COLO829 (cell line): ENCODE measurements around the gene KERA.
"Not testable (repeated sequence)": the region's sequence is repeated elsewhere in the genome, so short reads cannot be mapped to it uniquely, and the experiment has no call there.

Experiments
- DNase-seq: peaks from one replicate; pipeline ENCODE4 v3.0.0; 2012; ENCODE audit warnings: low spot score

The KERA gene, protein sequence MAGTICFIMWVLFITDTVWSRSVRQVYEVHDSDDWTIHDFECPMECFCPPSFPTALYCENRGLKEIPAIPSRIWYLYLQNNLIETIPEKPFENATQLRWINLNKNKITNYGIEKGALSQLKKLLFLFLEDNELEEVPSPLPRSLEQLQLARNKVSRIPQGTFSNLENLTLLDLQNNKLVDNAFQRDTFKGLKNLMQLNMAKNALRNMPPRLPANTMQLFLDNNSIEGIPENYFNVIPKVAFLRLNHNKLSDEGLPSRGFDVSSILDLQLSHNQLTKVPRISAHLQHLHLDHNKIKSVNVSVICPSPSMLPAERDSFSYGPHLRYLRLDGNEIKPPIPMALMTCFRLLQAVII

DNA sequence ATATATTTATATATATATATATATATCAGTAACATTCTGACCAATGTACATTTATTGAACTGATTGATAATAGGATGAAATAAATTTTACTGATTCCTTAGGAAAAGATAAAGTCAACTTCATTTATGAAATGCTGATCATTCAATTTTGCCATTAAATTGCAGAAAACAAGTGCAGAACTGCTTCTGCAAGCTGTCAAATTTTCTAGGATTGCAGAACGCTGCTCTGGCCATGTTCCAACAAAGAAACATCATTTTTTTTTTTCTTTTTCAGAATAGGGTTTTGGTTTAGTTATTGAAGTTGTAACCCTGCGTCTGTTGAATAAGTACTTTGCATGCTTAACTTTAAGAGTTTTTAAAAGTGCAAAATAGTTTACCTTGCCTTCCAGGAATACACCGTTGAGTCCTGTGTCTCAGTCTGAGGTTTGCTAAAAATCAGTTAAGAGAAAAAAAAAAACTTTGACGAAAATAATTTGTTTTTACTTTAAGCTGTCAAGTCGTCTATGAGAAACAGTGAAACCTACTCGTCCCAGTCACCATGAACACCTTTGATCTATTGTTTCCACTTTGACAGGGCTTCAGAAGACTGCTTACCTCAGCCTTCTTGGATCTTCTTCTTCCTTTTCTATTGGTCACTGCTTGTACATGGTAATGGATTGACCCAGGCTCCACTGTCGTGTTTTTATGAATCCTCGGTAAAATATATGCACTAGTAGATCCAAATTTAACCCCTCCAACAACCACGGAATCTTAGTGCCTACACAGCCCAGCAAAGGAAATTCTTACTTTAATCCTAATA, at the start of gene KERA:
KERA (minus strand) TSS at position 657 of the 798 bp plus-strand sequence. CDS start 1,743 bp downstream, outside the sequence.
- DNase-seq = no peak

DNA sequence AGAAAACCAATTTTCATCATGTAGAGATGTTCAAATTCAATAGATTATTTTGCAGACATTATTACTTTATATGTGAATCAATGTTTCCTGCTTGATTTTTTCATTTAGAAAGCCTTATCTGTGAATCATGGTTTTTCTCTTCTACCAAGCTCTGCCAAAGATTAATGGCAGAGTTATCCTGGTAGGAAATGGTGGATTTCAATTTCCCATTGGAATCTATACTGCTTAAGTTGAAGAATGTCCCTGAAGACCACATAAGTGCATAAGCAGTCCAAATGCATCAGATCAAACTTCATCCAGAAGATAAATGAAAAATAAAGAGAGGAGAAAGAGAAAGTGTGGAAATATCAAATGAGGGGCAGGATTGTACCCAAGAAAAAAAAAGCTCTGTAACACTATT, 48.5 kb upstream of the KERA start:
- no peak for DNase-seq

DNA sequence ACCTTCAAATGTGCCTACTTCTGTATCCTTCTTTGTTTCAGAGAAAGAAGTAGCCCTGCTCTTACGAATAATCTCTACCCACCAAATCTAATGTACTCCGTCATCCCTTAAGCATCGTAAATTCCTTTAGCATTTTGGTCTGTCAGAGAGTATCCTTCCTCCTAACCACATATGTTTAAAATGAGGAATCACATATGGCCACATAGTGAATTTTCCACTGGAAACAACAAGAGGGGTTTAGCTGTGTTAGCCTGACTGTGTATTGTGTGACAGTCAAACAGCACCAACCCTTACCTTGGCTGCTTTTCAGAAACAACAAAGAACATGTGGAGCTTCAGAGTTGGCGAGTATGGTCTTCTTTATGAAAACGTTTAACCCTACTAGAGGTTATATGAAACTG, 48.0 kb upstream of the KERA start:
- DNase-seq = no peak

DNA sequence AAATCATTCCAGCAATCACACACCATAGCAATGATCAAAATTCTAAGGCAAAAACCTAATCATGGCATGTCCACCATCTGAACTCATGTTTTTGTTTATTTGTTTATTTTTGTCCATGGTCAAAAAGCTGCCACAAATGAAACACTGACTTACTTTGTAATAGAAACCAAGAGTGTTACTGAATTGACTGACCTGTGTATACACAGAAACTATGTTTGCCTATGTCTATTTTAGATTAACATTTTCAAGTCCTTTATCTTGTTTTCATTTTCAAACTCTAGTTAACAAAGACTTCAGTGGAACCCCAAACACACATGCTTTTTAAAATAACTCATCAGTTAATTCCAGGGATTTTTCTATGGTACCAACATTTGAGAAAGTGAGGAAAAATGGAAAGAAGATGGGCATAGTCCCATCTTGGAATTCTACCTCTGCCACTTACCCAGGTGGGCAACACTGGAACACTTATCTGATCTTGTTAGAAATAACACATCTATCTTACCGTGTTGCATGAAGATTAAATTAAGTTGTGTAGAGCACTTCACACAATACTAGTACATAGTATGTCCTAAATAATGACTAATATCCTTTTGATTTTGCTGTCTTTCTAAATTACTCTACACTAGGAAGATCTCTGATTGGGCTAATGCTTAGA, 47.1 kb upstream of the KERA start:
- no peak for DNase-seq

DNA sequence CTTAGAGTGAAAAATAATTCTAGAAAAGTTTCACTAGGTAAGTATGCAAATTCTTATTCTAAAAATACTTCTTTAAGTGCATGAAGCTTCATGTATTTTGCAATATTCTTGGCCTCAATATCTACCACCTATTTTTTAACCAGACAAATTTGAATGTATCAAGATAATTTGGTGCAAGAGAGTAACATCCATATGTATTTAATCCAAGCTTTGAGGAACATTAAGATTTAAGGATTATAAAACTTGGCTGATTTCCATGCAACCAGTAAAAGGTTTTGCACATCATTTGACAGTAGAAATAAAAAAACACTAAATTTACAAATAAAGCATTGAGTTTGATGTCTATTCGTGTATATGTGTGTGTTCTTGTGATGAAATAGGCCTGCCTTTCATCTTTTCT, 45.8 kb upstream of the KERA start:
- DNase-seq = no peak

DNA sequence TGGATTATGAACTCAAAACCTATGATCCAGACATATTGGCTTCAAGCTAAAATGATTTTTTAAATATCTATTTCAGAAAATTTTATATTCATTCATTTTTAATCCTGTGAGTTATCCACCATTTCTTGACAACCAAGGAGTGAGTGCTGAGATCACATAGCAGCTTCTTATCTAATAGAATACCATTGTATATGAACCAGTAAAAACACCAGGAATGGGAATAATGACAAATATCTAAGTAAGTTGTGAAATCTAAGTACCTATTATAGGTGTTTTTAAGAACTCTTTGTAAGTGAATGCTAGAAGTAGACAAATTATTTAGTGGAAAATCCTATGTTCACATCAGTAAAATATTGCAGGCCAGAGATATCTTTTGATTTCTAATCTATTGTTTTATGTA, 45.3 kb upstream of the KERA start:
- DNase-seq = no peak

DNA sequence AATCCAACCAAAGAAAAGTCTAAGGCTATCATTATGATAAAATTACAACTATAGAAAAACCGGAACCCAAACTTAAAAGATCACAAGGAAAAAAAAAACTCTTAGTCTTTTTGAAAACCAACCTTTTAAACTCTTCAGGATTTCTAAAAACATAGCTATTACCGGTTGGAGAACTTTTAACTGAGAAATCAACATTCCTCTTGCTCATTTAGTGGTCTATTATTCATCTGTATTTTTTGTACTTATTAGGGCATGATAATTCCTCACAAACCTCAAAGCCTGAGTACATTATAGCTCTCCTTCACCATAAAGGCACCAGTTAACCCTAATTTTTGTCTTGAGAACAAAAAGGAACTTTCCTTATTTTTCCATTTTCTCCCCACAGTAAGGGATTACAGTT, 43.1 kb upstream of the KERA start:
- no peak for DNase-seq

DNA sequence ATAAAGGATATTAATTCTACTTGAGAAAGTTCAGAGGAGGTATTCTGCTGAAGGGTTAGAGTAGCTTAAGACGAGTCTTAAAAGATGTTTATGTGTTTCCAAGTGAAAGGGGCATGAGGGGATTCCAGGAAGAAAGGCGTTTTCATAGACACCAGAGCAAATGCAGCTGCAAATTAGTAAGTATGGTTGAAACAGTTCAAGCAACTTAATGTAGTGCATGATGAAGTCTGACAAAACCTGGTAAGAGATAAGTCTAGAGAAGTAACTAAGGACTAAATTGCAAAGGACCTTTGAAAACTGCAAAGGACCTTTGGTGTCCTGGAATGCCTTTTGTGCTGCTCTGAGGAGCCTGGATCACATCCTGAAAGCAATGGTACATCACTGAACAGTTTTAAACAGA, 42.0 kb upstream of the KERA start:
- DNase-seq = no peak

DNA sequence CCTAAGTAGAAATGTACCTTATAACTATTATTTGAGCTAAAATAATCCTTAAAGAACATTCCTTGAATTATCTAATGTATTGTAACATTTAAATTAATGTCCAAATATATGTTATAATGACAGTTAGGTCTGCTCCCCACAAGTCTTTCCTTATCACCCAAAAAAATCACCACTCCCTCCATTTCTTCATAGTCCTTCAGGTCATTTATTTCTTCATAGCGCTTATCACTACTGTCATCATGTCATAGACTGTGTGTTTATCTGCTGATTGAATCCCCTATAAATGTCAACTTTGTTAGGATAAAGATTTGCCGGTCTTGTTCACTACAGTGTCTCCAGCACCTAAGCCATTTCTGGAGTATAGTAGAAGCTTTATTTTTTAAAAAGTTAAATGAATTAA, 41.5 kb upstream of the KERA start:
- no peak for DNase-seq

DNA sequence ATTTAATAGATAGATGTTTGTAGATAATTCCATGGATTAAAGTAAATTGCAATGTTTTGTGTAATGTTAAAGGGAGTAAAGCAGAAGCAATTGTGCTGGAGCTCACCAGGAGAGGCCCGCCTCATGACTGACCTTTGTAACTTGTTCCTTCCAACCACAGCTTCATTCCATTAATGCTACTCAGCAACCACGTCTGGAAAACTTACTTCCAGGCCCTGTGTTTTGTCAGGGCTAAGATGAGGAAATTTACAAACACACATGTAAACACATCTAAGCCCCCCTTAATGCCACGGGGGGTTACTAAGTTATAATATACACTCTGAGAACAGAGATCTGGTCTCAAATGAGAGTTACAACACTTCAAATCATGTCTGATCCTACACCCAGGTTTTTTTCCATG, 41.1 kb upstream of the KERA start:
- peak; percentile 16 for DNase-seq

DNA sequence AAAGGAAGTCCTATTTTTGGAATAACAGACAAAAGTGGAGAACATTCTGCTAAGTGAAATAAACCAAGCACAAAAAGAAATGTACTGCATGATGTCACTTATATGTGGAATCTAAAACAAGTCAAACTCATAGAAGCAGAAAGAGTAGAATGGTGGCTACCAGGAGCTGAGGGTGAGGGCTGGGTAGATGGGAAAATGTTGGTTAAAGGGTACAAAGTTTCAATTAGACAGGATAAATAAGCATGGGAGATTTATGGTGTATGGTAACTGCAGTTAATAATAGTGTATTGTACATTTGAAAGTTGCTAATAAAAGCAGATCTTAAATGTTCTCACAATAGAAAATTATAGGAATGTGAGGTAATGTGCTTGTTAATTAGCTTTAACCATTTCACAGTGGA, 40.6 kb upstream of the KERA start:
- no peak for DNase-seq

DNA sequence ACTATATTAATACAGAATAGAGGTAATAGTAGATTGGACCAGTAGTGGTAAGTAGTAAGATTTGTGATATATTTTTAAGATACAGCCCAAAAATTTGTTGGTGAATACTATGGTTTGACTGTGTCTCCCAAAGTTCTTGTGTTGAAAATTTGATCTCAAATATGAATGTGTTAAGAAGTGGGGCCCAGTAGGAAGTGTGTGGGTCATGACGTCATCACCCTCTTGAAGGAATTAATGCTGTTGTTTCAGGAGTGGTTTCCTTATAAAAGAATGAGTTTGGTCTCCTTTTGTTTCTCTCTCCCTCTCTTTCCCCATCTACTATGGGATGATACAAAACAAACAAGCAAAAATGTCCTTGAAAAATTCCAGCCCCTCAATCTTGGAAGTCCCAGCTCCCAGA, 37.1 kb upstream of the KERA start:
- DNase-seq = no peak

DNA sequence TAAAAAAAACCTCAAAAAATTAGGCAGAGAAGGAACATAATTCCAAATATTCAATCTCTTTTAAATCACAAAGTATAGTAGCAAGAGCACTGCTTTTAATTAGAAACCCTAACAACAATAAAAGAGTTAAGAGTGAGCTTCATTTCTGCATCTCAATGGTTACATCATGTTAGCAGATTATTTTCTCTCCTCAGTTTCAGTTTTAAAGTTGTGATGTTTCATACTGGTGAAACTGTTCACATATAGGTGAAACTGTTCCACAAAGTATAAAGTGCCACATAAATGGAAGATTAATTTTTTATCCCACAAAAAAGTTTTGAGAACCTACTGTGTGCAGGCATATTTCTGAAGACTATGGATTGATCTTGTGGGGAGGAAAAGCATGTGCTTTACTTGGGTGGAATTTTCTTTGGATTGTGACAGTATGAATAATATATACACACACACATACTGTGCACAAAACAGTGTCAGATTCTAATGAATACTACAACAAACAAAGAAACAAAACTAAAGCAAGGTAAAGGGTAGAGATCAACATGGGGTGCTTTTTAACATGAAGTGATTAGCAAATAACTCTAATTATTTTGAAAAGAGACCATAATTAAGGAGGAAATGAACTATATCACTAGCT, 36.3 kb upstream of the KERA start:
- no peak for DNase-seq

DNA sequence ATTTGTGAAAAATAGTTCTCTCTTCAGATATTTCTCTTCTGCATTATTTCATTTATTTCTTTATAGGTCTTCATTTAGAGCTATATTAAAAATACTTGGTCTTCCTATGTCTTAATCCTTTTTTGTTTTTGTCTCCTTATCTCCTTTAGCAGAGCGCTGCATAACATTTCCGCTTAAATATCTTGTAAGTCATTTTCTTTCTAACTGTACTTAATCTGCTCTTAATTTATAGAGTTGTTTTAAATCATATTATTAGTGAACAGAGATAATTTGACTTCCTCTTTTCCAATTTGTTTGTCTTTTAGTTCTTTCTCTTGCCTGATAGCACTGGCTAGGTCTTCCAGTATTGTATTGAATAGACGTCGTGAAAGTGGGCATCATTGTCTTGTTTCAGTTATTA, 35.5 kb upstream of the KERA start:
- no peak for DNase-seq

DNA sequence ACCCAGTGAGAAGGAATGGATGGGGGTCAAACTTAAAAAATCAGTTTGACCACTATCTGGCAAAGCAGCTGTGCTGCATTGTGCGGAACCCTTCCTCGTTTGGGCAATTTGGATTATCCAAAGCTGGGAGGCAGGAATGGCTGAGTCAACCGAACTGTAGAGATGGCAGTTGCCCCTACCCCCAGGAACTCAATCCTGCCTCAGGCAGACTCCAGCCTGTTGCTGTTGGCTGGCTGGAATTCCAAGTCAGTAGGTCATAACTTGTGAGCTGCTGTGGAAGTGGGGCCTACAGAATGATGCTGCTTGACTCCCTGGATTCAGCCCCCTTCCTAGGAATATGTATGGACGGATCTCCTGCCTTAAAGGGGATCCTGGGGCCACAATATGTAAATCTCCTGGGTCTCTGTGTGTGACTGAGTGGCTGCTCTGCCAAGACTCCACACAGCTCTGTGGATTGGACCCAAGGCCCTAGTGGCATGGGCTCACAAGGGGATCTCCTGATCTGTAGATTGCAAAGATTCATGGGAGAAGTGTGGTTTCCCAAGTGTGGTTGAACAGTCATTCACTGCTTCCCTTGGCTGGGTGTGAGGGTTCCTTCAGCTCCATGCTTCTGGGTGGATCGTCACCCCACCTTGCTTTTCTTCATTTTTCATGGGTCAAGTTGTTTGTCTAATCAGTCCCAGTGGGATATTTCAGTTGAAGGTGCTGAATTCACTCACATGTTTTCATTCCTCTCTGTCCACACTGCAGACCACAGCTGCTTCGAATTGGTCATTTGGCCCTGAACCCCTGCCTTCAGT, 34.3 kb upstream of the KERA start:
- DNase-seq = no peak

DNA sequence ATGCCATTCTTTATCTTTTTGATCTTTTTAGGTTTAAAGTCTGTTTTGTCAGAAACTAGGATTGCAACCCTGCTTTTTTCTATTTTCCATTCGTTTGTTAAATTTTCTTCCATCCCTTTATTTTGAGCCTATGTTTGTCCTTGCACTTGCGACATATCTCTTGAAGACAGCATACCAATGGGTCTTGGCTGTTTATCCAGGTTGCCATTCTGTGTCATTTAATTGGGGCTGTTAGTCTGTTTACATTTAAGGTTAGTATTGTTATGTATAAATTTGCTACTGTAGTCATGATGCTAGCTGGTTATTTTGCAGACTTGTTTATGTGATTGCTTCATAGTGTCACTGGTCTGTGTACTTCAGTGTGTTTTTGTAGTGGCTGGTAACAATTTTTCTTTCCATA, 32.1 kb upstream of the KERA start:
- not testable (repeated sequence) for DNase-seq

DNA sequence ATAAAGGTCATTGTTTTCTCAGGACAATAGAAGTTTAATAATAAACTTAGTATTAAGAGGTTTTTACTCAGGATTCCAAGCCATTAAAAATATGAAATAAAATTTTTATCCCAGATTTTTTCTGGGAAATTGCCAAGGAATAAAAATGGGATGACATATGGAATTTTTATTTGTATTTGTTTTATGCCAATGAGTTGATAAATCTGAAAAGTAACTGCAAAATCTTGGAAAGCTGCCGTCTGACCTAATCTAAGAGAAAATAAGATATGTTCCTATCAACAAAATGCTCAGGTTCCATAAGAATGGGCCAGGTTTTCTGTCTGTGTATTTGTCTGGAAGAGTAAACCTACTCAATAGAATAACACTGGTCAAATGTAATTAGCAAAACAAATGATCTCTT, 22.2 kb upstream of the KERA start:
- DNase-seq = no peak

DNA sequence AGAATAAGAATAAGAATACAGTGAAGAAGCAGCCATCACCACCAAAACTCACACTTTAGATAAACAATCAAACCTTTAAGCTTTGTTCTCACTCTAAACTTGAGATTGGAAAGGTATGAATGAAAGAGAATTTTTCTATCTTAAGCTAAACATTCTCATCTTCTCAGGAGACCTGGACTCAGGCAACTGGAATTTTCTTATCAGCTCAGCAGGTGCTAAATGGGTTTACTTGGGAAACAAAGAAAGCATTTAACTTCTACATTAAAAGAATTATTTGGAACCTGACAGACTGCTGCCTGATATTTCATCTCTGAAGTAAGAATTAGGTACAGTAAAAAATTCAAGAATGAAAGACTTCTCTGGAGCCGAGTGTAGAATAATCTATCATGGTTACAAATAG, 20.7 kb upstream of the KERA start:
- DNase-seq = no peak

DNA sequence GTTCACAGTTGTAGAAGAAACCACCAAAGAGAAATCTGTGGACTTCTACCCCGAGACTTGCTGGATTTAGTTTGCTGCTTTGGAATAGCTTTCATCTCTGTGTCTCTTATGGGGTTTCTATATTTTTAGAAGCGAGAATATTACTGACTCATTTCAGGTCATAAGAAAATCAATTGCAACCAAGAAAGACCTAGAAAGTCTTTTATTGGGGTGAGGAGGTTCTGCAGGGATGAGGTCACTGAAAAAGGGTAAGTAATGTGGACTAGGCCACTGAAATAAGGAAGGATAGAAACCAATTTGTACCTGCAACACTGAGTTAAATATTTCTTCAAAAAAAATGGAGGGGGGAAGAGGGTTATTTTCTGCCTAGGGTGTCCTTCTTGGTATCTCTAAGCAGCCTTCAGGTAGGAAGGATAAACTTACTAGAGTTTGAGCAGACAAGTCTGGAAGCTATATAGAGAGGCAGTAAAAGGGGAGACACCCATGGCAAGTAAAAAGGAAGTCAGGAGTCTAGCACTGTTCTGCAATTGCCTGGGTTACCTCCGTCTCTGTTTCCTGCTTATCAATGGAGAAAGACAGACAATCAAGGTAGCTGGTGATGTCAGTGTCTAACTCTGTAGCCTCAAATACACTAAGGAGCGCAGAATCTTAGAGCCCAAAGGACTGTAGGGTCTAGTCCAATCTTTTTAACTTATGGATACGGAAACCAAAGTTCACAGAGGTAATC, 19.6 kb upstream of the KERA start:
- no peak for DNase-seq

DNA sequence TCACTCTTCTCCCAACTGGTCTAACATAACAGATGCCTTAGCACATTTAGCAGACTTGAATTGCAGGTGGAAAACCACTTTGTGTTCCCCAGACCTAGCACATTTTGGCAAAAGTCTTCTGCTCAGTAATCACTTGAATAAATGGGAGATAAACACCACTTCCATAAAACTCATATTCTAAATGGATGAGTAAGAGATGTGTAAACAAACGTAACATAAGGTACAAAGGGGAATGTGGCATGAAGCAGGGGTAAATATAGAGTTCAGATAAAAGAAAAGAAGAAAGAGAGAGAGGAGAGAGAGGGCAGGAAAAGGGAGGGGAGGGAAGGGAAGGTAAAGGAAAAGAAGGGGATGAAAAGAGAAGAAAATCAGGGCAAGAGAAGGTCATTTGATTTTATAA, 17.0 kb upstream of the KERA start:
- DNase-seq = no peak

DNA sequence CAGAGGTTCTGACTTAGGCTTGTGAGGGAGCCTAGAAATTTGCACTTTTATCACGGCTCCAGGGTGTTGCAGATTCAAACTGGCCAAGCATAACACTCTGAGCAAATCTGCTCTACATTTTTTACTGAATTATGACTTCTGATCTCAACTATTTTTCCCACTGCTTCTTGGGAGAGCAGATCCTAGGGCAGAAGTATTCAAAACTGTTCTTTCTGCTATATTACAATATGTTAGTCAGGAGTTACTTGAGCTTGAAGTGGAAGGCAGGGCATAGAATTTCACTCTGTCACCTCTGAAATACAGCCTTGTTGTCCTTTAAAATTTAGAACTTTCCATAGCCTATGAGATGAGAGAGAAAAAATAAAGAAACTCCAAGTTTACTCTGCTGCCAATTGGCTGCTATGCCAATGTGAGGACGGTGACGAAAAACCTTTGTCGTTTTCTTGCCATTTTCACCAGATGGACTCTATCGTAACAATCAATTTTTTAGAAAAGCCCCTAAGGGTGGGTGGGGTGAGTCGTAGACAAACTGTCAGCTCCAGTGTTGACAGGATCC, 16.4 kb upstream of the KERA start:
- no peak for DNase-seq
